ENCODE results near the gene CCDC85A. TPM values are rescaled to one million over a fixed set of nuclear protein-coding genes. Genes with fewer than 3 reads are reported as not detected.

The CCDC85A gene
- polyA plus RNA-seq, 6 donors from 2014 or later = not detected

DNA sequence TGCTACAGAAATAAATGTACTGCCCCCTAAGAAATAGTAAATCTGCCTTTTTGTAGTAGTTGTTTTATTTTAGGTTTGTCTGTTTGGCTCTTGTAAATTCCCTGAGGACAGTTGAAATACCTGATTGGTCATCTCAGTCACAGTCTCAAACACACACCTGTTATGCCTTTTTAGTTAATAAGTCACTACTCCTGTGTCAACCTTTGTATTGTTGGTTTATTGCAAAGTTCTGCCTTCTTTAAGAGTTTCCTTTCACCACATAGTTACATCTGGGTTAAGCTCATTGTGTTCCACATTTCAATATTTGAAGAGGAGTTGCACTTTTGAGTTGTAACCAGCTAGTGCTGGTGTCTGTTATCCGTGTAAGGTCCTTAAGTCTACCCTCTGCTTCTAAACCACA lies 198.7 kb downstream of the CCDC85A start:
- DNase-seq (no peak), ATAC-seq (ENCODE audit: low read depth in 2 of 2) (no peak)
- H3K9me3 Mint-ChIP-seq = peaks cover 0 to 4% (median 0%) of the 10 kb centered on the region in 7 donors
- H3K27ac Mint-ChIP-seq = no peak overlapping the region
- H3K4me1 Mint-ChIP-seq = no peaks in the 10 kb centered on the region
- H3K27me3 Mint-ChIP-seq = no peaks in the 10 kb centered on the region
- H3K36me3 Mint-ChIP-seq = no peaks in the 10 kb centered on the region
- H3K4me3 Mint-ChIP-seq = no peak overlapping the region

DNA sequence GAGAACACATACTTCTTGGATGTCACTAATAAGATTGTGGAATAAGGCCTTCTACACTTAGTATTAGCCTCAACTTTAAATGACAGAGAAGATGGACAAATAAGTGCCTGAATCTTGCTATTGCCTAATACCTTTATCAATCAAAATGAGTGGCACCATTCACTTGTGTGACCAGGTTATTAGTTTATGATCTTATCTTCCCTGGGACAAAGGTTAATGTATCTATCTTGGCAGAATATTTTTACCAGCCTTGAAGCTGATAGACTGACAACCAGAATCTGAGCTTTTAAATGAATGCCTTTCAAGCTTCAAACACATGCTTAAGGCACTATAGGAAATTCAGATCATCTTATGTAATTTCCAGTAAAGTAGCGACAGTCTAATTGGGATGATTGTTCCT lies 202.9 kb downstream of the CCDC85A start:
- Mint-ChIP-seq H3K4me1 (no peaks in the 10 kb centered on the region), H3K36me3 (no peaks in the 10 kb centered on the region), H3K9me3 (peaks cover 0 to 6% (median 0%) of the 10 kb centered on the region in 7 donors), H3K27me3 (no peaks in the 10 kb centered on the region), H3K4me3 (no peak overlapping the region), H3K27ac (no peak overlapping the region)
- ATAC-seq (ENCODE audit: low read depth in 2 of 2) (no peak), DNase-seq (no peak)

- H3K27ac Mint-ChIP-seq = no peak overlapping the region
- DNase-seq = no peak
- H3K9me3 Mint-ChIP-seq = peaks cover 0 to 9% (median 0%) of the 10 kb centered on the region in 7 donors
- no peak overlapping the region for H3K4me3 Mint-ChIP-seq
- no peaks in the 10 kb centered on the region for H3K4me1 Mint-ChIP-seq
- no peaks in the 10 kb centered on the region for H3K27me3 Mint-ChIP-seq
- no peaks in the 10 kb centered on the region for H3K36me3 Mint-ChIP-seq
- no peak for ATAC-seq (ENCODE audit: low read depth in 2 of 2)
These were observed 206.9 kb downstream of the CCDC85A start for GRCh38 chr2:56390644-56391043.

DNA sequence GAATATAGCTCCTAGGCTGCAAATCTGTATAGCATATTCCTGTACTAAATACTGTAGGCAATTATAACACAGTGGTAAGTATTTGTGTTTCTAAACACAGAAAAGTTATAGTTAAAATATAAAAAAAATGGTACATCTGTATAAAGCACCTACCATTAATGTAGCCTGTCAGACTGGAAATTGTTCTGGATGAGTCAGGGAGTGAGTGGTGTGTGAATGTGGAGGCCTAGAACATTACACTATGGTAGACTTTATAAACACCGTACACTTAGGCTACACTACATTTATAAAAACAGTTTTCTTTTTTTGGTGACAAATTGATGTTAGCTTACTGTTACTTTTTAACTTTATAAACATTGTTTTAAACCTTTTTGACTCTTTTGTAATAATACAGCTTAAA lies 226.3 kb downstream of the CCDC85A start:
- Mint-ChIP-seq H3K4me3 (no peak overlapping the region), H3K27ac (no peak overlapping the region), H3K4me1 (no peaks in the 10 kb centered on the region), H3K9me3 (peaks cover 0 to 6% (median 2%) of the 10 kb centered on the region in 7 donors), H3K36me3 (no peaks in the 10 kb centered on the region), H3K27me3 (no peaks in the 10 kb centered on the region)
- DNase-seq (no peak), ATAC-seq (ENCODE audit: low read depth in 2 of 2) (no peak)

DNA sequence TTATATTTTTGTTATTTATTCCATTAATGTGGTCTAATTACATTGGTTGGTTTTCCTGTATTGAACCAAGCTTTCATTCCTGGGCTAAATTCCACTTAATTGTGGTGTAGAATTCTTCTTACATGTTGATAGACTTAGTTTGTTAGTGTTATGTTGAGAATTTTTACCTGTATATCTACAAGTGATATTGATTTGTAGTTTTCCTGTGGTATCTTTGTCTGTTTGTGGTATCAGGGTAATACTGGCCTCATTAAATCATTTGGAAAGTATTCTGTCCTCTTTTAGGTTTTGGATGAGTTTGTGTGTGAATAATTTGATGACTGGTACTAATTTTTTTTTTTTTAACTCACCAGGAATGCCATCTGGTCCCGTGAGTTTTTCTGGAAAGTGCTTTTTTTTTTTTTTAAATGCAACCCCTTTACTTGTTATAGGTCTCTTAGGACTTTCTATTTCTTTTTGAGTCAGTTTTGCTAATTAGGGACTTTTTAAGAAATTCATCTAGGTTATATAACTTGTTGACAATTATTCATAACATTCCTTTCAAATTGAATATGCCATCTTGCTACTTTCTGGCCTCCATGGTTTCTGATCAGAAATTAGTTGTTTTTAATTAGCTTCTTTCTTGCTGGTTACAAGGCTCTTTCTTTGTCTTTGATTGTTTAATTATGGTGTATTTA lies 232.8 kb downstream of the CCDC85A start:
- H3K4me3 Mint-ChIP-seq = no peak overlapping the region
- peaks cover 0 to 7% of the 10 kb centered on the region in 2 donors for H3K36me3 Mint-ChIP-seq
- H3K9me3 Mint-ChIP-seq = peaks cover 0 to 9% (median 6%) of the 10 kb centered on the region in 7 donors
- no peak for ATAC-seq (ENCODE audit: low read depth in 2 of 2)
- peaks cover 0 to 5% (median 0%) of the 10 kb centered on the region in 3 donors for H3K27me3 Mint-ChIP-seq
- H3K4me1 Mint-ChIP-seq = no peaks in the 10 kb centered on the region
- H3K27ac Mint-ChIP-seq = no peak overlapping the region
- DNase-seq = no peak

Measured in naive B cell (primary cell).